LHCN-M2 (cell line): ENCODE data around the gene GH2. TPM values are rescaled to one million over a fixed set of nuclear protein-coding genes. Genes with fewer than 3 reads are reported as not detected.
"Not testable (repeated sequence)": the region's sequence is repeated elsewhere in the genome, so short reads cannot be mapped to it uniquely, and the experiment has no call there.

ENCODE experiments used
- DNase-seq: peaks from one replicate; pipeline ENCODE4 v3.0.0-alpha.2; 2012; ENCODE audit warnings: low read depth
- total RNA-seq: library from RNA; depleted of rRNA; stranded (reverse); fragments of >200 nt; gene quantifications from 2 replicates; pipeline ENCODE4 v1.2.3, GENCODE V29; 2014

The GH2 gene
- total RNA-seq, 1 experiment from 2014 or later, result not detected

DNA sequence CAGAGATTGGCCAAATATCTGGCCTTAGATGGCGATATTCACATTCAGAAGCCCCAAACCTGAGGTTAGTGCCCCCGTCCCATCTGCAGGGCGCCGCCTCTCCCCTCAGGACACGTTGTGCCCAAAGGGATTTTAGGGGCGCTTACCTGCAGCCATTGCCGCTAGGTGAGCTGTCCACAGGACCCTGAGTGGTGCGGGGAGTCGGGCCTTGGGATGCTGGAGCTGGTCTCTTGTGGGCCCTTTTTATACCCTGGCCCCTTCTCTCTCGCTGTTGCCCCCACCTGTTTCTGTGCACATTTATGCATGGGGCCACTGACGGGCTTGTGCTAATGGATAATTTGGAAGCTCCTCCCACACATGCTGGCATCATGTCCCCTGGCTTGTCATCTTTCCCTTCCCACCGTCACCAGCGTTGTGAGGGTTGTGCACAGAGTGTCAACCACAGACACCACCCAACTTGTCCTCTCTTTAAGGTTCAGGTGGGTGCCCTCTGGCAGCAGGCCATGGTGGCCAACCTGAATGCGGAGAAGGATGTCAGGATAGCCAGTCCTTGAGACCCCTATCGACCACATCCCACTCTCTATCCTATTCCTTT, 29.4 kb upstream of the GH2 start, which contains the start of gene CSHL1:
Gene CSHL1, minus strand, starts transcription at position 218 of the 595 bp plus-strand sequence. Its CDS starts 62 bp downstream, at position 156.
- no peak for DNase-seq

- no peak for DNase-seq
Observed at GRCh38 chr17:63910096-63910495, 28.4 kb upstream of the GH2 start.

DNA sequence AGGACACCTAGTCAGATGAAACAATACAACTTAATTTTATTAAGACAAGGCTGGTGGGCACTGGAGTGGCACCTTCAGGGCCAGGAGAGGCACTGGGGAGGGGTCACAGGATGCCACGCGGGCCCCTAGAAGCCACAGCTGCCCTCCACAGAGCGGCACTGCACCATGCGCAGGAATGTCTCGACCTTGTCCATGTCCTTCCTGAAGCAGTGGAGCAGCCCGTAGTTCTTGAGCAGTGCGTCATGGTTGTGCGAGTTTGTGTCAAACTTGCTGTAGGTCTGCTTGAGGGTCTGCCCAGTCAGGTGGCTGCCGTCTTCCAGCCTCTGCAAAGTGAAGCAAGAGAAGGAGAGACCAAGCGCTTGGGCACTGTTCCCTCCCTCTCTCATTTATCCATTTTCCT, 27.8 kb upstream of the GH2 start:
- DNase-seq, result not testable (repeated sequence)

DNA sequence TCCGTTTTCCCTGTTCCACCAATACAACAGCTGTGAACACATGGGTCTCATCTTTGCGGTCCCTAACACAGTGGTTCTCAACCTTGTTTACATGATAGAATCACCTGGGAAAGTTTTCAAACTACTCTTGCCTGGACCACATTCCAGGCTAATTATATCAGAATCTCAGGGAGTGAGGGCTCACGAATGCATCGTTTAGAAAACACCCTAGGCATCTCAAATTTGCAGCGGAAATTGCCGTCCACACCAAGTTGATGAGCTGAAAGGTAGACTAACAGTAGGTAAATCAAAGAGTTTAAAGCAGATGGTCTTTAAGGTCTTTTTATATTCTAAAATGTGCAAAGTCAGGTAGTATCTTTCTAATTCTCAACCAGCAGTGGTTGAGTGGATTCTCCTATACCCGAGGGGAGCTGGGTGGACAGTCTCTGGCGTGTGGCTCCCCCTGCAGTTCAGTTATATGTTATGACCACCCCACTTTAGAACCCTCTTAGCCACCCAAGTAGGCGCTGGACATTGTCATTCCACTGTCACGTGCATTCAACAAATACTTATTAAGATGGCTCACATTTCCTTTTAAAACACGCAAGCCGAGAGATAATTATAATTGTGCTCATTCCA, 25.5 kb upstream of the GH2 start:
- peak; percentile 49 for DNase-seq

GRCh38 chr17:63904796-63905195, 23.1 kb upstream of the GH2 start:
- DNase-seq, result not testable (repeated sequence)

DNA sequence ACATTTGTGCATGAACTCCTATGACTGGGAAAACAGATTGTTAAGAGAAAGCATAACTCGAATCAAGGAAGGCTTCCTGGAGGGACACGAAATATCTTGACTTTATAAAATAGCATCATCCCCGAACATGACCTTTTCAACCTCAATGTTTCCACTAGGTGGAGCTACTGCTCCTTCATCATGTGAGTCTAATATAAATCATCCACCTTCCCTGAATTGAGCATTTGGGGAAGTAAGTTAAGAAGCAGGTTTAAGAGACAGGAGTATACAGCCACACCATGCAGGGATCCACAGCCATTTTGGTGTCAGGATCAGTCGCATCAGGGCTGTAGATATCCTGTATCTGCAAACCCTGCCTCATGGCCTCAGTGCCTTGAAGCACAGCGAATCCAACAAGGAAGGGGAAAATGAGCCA, 22.1 kb upstream of the GH2 start:
- not testable (repeated sequence) for DNase-seq

- DNase-seq, result not testable (repeated sequence)
Observed at GRCh38 chr17:63901971-63902370, 20.2 kb upstream of the GH2 start.

- DNase-seq, result peak; percentile 5
Observed at GRCh38 chr17:63898899-63899798, 17.4 kb upstream of the GH2 start.

DNA sequence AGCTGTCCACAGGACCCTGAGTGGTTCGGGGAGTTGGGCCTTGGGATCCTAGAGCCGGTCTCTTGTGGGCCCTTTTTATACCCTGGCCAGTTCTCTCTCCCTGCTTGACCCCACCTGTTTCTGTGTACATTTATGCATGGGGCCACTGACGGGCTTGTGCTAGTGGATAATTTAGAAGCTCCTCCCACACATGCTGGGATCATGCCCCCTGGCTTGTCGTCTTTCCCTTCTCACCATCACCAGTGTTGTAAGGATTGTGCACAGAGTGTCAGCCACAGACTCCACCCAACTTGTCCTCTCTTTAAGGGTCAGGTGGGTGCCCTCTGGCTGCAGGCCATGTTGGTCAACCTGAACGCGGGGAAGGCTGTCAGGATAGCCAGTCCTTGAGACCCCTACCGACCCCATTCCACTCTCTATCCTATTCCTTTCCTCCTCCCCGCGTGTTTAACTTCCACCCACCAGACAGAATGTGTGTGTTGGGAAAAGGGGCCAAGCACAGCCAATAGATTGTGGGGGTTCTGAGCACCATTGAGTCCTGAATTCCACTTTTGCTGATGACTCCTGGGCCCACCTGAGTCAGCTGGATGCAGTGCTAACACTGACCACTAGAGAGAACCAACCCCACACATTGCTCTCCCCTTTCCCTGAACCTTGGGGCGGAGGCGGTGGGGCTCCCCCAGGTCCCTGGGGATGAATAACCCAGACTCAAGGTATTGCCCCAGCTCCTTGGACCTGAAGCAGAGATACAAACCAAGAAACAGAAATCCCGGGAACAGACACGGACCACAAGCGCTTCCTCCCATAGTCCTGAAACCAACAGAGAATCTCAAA, 15.0 kb upstream of the GH2 start, which contains the start of gene CSH1:
Gene CSH1, minus strand, starts transcription at position 51 of the 831 bp plus-strand sequence. CDS start 63 bp downstream, outside the sequence.
- DNase-seq, result not testable (repeated sequence)

DNA sequence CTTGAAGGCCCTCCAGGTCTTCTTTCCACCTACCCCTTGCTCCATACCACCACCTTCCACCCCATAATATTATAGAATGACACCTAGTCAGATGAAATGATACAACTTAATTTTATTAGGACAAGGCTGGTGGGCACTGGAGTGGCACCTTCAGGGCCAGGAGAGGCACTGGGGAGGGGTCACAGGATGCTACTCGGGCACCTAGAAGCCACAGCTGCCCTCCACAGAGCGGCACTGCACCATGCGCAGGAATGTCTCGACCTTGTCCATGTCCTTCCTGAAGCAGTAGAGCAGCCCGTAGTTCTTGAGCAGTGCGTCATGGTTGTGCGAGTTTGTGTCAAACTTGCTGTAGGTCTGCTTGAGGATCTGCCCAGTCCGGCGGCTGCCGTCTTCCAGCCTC, 13.1 kb upstream of the GH2 start:
- DNase-seq, result not testable (repeated sequence)

DNA sequence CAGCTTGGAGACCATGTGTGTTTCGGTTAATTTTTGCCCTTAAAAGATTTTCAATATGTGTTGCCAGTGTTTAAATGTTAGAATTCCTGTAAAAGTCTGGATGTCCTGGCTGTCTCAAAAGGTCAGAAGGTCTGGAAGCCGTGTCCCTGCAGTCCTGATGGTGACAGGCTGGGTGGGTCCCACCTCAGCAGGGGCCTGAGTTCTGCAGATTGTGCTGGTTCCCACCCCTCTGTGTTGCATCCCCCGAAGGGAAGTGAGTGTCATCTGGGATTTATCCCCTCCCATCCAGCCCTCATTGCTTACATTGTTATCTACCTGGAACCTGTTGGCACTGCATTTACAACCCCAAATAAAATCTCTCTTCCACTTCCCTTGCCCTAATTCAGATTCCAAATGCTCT, 12.3 kb upstream of the GH2 start:
- not testable (repeated sequence) for DNase-seq

- DNase-seq, result peak; percentile 2
Observed at GRCh38 chr17:63892316-63893037, 10.7 kb upstream of the GH2 start.

GRCh38 chr17:63889026-63889848, 7.5 kb upstream of the GH2 start:
- DNase-seq, result peak; percentile 32

GRCh38 chr17:63885119-63885518, 3.4 kb upstream of the GH2 start:
- DNase-seq, result not testable (repeated sequence)

- not testable (repeated sequence) for DNase-seq
Observed at GRCh38 chr17:63882626-63883126, 932 bp upstream of the GH2 start.

GRCh38 chr17:63881337-63881736, 407 bp downstream of the GH2 start:
- peak; percentile 4 for DNase-seq

- DNase-seq, result no peak
Observed at GRCh38 chr17:63880706-63881105, 1.0 kb downstream of the GH2 start.

GRCh38 chr17:63878413-63878812, 3.3 kb downstream of the GH2 start:
- DNase-seq, result not testable (repeated sequence)

GRCh38 chr17:63874693-63875092, 7.1 kb downstream of the GH2 start:
- not testable (repeated sequence) for DNase-seq
